ENCODE results near the gene ADAMTSL2. TPM values are rescaled to one million over a fixed set of nuclear protein-coding genes. Genes with fewer than 3 reads are reported as not detected.

ADAMTSL2 gene
- total and polyA plus RNA-seq, 2 of the 13 experiments (the other 11 are each of a cell fraction or from before 2014, with no cell fraction given) = 1.9 to 3.8 TPM

DNA sequence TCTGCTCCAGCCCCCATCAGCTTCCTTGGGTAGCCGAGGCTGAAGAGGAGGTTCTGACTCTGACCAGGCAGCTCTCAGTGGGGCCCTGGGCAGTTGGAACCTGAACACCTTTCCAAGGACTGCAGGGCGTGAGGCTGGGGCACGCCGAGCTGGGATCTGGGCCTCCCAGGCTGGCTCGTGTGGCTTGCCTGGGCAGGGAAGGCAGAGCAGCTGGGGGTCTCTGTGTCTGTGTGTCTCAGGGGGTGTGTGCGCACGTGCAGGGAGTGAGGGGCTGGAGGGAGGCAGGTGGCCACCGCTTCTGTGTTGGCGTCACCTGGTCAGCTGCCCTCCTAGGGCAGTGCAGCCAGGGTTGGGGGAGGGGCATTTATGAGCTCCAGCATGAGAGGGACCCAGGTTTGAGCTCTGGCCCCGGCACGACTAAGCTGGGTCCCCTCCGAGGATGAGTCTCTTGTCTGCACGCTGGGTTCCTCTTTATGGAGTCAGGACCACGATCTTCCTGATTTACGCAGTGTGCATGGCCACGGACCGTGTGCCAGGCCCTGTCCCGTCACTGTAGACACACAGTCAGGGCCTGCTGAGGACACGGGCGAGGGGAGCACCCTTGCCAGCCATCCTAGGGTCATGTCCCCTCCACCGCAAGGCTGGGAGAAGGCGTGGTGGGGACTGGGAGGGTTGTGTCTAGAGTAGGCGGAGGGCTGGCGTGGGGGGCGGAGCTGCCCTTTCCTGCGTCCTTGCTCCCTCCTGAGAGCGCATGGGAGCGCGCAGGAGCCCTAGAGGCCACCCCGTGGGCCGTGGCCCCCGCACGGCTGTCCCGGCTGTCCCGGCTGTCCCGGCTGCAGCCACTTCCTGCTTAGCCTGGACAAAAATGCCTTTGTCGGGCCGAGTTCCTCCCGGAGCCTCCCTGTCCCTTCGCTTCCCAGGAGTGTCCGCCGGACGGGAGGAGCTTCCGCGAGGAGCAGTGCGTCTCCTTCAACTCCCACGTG lies 4.6 kb downstream of the ADAMTSL2 start:
- in situ Hi-C loops (cut with HindIII; ENCODE audit: extremely low pct_ligation_motif_present, low pct_unique_long_range_greater_than_20kb) = loop anchor here (25.0 kb wide), 1 partner anchor 198 kb away; the partner anchor contains the start of gene SARDH
- no peak for FAIRE-seq
- peaks cover 0 to 1% of the 10 kb centered on the region in 2 experiments; a peak in 1 of 5 replicates for H3K27me3 ChIP-seq (ENCODE audit: control insufficient read depth in 1 of 2, insufficient read depth in 2 of 2, low read length in 2 of 2)

More for the DNA sequence above, 4.6 kb downstream of the ADAMTSL2 start:
- 72% methylated on average over 17 of the region's 47 CpGs for WGBS (ENCODE audit: low lambda C conversion rate)
- no peak overlapping the region for H2AFZ ChIP-seq (ENCODE audit: low read length)
- no peak overlapping the region for H3K27ac ChIP-seq (ENCODE audit: extremely low read length, insufficient read depth, low read length)
- no peak overlapping the region for H3K9ac ChIP-seq (ENCODE audit: insufficient read depth, low read depth, low read length)
- ATAC-seq (no peak), DNase-seq (ENCODE audit: low spot score) (no peak)
- peaks cover 8% of the 10 kb centered on the region for H3K4me1 ChIP-seq (ENCODE audit: insufficient read depth, low read length)
- no peak for TF ChIP-seq RELA (CRISPR knock-in tag; IDR thresholded peaks at IDR 0.05)
- no peak for TF ChIP-seq ZNF780A (CRISPR knock-in tag; IDR thresholded peaks at IDR 0.05)
- TF ChIP-seq, protein P1, sequence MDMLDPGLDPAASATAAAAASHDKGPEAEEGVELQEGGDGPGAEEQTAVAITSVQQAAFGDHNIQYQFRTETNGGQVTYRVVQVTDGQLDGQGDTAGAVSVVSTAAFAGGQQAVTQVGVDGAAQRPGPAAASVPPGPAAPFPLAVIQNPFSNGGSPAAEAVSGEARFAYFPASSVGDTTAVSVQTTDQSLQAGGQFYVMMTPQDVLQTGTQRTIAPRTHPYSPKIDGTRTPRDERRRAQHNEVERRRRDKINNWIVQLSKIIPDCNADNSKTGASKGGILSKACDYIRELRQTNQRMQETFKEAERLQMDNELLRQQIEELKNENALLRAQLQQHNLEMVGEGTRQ (IDR thresholded peaks at IDR 0.05; ENCODE audit: low read depth, low read length) = no peak
- TF ChIP-seq, protein P1 (CRISPR knock-in tag; IDR thresholded peaks at IDR 0.05; ENCODE audit: borderline replicate concordance) = no peak
- TF ChIP-seq, protein P2, sequence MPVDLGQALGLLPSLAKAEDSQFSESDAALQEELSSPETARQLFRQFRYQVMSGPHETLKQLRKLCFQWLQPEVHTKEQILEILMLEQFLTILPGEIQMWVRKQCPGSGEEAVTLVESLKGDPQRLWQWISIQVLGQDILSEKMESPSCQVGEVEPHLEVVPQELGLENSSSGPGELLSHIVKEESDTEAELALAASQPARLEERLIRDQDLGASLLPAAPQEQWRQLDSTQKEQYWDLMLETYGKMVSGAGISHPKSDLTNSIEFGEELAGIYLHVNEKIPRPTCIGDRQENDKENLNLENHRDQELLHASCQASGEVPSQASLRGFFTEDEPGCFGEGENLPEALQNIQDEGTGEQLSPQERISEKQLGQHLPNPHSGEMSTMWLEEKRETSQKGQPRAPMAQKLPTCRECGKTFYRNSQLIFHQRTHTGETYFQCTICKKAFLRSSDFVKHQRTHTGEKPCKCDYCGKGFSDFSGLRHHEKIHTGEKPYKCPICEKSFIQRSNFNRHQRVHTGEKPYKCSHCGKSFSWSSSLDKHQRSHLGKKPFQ (CRISPR knock-in tag; IDR thresholded peaks at IDR 0.05; ENCODE audit: insufficient replicate concordance) = no peak
- no peak for TF ChIP-seq NCOA1 (CRISPR knock-in tag; IDR thresholded peaks at IDR 0.05)
- no peak for TF ChIP-seq RNF2 (conservative IDR thresholded peaks at IDR 0.05; ENCODE audit: low read depth)
- TF ChIP-seq SRF (IDR thresholded peaks at IDR 0.05; ENCODE audit: low read depth, low read length) = no peak
- H3K36me3 ChIP-seq (replicated peaks in 1 of 2; ENCODE audit: control insufficient read depth in 1 of 2, insufficient read depth in 2 of 2, low read length in 2 of 2) = no peaks in the 10 kb centered on the region; a peak in 1 of 5 replicates
- ChIA-PET CTCF (ENCODE audit: low intra/inter-chr PET ratio, low total read pairs) (no interaction called here), POLR2A (no interaction called here)
- H4K20me1 ChIP-seq (ENCODE audit: insufficient read depth, low read length) = 0 out of 2 replicates have a peak, but pooled peaks cover 2% of the 10 kb centered on the region
- no peaks in the 10 kb centered on the region for H3K79me2 ChIP-seq (ENCODE audit: insufficient read depth, low read length)
- H3K4me2 ChIP-seq (ENCODE audit: low read depth, low read length) = no peak overlapping the region
- intact Hi-C loops (cut with micrococcal nuclease; ENCODE audit: unreplicated experiment) = no loop called here
- no peak overlapping the region for H3K4me3 ChIP-seq (replicated peaks in 1 of 3; ENCODE audit: insufficient read depth in 1 of 3, low read depth in 2 of 3, low read length in 3 of 3)
- BruUV-seq (replicated peaks) = no TSS peak
- no peaks in the 10 kb centered on the region for H3K9me3 ChIP-seq (ENCODE audit: low read length)
